ENCODE results near the gene MKRN3. TPM values are rescaled to one million over a fixed set of nuclear protein-coding genes. Genes with fewer than 3 reads are reported as not detected.
"Not testable (repeated sequence)": the region's sequence is repeated elsewhere in the genome, so short reads cannot be mapped to it uniquely, and the experiment has no call there.

Gene MKRN3
- total RNA-seq, 1 experiment from 2014 or later = not detected

DNA sequence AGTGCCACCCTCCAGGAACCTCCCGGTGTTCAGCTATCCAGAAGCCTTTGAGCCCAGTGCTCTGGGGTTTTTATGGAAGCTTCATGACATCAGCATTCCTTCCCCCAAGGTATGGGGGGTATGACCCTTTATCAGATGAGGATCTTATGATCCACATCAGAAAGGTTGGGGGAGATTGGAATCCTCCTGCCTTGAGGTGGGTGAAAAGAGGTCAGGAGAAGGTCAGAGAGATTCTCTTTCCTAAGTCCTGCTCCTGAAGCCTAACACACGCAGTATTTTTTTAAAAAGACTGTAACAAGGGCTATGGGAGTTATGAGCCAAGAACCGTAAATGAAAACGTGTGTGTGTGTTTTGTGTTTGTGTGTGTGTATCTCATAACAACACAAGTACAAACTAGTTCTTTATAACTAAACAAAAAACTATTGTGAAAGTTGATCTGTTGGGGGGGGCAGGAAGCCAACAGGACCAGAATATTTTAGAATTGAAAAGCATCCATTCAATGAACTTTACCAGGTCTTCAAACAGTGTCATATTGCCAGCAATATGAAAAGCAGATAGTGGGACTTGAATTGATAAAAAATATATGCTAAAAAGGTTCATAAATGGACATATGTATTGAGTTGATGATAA, 13.2 kb downstream of the MKRN3 start:
- no peak for DNase-seq (ENCODE audit: extremely low read depth, low read depth)

GRCh38 chr15:23588268-23588667, 22.8 kb downstream of the MKRN3 start:
- DNase-seq (ENCODE audit: extremely low read depth, low read depth) = no peak

DNA sequence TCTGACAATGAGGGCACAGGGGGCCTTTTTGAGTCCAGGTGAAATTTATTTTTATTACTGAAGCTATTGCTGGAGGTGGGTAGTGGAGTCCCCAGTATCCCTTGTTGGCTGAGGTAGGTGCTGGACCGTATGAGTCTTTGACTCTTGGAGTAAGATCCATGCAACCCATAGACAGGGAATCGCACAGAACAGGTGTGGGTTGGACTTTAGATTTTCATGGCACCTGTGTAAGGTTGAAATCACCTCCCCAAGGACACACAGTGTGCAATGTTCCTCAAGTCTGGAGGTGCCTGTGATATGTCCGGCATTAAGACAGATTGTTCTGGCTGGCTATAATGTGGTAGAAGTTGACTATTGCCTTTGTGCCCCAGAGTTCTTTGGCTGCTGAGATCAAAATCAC, 23.5 kb downstream of the MKRN3 start:
- DNase-seq (ENCODE audit: extremely low read depth, low read depth) = no peak

DNA sequence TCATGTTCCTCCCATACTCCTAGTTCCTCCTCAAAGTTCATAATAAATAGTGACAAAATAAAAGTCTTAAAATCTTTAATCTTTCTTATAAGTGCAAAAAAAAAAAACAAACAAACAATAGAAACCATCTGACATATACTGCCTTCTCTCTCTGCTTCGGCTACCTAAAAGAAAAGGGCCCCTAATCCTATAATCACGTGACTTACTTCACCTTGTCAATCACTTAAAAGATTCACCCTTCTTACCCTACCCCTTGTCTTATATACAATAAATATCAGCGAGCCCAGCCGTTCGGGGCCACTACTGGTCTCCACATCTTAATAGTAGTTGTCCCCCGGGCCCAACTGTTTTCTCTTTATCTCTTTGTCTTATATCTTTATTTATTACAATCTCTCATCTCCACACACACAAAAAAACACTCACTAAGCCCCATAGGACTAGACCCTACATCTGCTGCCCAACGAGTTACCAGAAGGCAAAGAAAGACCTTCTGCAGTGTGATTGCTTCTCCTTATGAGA, 28.8 kb downstream of the MKRN3 start:
- DNase-seq (ENCODE audit: extremely low read depth, low read depth) = no peak

DNA sequence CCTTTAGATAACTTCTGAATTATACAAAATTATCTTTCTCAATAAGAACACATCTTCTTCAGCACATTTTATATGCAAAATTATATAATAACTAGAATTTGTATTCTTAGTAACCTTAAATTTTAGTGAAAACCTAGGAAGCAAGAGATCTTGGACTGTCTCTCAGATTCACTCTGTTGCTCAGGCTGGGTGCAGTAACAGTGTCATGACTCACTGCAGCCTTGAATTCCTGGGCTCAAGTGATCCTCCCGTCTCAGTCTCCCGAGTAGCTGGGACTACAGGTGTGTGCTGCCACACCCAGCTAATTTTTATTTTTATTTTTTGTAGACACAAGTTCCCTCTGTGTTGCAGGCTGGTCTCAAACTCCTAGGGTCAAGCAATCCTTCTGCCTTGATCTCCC, 29.9 kb downstream of the MKRN3 start:
- no peak for DNase-seq (ENCODE audit: extremely low read depth, low read depth)

DNA sequence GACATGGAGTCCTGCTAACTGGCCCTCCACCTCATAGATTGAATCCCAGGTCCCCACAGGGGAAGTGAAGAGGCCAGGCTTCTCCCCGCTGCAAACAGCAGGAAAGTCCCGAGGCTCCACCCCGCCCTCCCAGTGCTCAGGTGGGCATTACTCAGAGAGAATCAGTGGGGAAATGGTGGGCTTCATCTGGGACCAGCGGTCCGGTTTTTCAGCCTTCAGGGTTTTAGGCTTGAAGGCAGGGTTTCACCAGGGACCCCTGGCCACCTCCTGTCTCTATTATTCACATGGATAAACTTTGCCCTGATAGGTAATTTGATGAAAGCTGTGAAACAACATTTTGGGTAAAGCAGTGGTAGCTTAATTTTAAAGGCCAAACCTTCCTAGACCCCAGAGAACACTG, 31.3 kb downstream of the MKRN3 start:
- no peak for DNase-seq (ENCODE audit: extremely low read depth, low read depth)

DNA sequence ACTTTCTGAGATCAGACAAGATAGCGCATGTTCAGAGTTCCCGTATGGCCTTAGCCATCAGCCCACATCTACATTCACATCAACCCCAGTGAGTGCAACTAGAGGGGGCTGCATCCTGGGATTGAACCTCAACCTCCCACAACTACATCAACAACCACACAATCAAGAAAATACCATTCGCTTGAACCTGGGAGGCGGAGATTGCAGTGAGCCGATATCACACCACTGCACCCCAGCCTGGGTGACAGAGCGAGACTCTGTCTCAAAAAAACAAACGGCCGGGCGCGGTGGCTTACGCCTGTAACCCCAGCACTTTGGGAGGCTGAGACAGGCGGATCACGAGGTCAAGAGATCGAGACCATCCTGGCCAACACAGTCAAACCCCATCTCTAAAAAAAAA, 31.8 kb downstream of the MKRN3 start:
- not testable (repeated sequence) for DNase-seq (ENCODE audit: extremely low read depth, low read depth)

DNA sequence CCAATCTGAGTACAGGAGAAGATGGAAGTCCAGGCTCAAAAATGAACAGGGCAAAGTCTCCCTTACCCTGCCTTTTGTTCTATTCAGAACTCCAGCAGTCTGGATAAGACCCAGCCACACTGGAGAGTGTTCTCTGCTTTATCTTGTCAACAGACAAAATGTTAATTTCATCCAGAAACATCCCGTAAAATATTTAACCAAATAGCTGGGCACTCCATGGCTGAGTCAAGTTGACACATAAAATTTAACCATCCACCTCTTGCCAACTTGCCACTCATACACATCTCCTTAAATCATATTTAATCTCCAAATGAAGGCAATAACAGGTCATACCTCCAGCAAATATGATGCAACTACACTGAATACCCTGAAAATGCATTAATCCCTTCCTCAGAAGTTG, 33.6 kb downstream of the MKRN3 start:
- no peak for DNase-seq (ENCODE audit: extremely low read depth, low read depth)

- no peak for DNase-seq (ENCODE audit: extremely low read depth, low read depth)
Observed at GRCh38 chr15:23602124-23602523, 36.6 kb downstream of the MKRN3 start.

DNA sequence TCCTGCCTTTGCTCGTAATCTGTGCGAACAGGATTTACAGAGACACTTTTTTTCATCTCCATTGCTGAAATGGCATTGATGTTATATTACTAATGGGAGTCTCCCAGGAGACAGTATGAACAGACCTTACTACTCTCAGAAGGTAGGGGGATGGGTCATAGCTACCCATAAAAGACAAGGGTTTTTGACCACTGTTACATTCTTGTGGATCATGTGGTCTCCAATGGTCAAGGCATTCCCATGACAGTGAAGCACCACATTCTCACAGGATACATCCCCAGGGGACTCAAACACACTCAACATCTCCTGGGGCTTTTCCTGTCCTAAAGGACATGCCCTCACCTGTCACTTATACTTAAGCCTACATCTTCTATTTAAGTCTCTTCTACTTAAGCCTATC, 40.8 kb downstream of the MKRN3 start:
- DNase-seq (ENCODE audit: extremely low read depth, low read depth) = no peak

GRCh38 chr15:23616536-23616935, 51.1 kb downstream of the MKRN3 start:
- DNase-seq (ENCODE audit: extremely low read depth, low read depth) = no peak

Small RNAs within 50 kb of the gene (small RNA-seq; reads per million reads assigned to genes)
- 0 reads per million in 2 experiments for gene MIR4508

Other genes with a start within 250 kb of the MKRN3 start
- not detected in 2 replicates for gene GOLGA6L26, start 231.5 kb upstream of the MKRN3 start, total RNA-seq (2014; rRNA removed; shearing (Covaris generic))
- gene GOLGA8S, start 210.9 kb upstream of the MKRN3 start, total RNA-seq (2014; rRNA removed; shearing (Covaris generic)) = not detected in 2 replicates
- gene GOLGA6L2, start 118.4 kb upstream of the MKRN3 start, total RNA-seq (2014; rRNA removed; shearing (Covaris generic)) = not detected in 2 replicates
- not detected in 2 replicates for gene MAGEL2, start 82.2 kb downstream of the MKRN3 start, total RNA-seq (2014; rRNA removed; shearing (Covaris generic))
- 1.0 and 2.1 TPM in 2 replicates for gene NDN, start 121.6 kb downstream of the MKRN3 start, total RNA-seq (2014; rRNA removed; shearing (Covaris generic))

Measured in NCI-H460 (cell line).